Measurements from ENCODE around the gene FMNL2.

DNA sequence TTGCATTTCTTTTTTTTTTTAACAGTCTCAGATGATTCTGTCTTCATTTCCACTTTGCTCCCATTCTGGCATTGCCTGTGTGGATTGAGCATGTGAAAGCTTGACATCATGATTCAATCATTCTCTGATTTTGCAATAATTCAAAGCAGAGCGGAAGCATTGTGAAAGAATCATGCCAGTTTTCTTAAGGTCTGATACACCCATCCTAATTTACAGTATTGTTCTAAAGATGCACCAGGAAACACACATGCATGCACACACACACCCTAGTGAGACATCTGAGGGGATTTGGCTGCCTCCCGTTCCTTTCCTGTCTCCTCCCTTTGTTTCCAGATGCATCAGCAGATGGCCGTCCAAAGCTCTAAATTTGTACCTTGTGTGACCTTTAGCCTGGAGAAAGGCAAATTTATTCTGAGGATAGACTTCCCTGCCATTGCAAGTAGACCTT, 97.3 kb downstream of the FMNL2 start:
- TF ChIP-seq, protein P1, sequence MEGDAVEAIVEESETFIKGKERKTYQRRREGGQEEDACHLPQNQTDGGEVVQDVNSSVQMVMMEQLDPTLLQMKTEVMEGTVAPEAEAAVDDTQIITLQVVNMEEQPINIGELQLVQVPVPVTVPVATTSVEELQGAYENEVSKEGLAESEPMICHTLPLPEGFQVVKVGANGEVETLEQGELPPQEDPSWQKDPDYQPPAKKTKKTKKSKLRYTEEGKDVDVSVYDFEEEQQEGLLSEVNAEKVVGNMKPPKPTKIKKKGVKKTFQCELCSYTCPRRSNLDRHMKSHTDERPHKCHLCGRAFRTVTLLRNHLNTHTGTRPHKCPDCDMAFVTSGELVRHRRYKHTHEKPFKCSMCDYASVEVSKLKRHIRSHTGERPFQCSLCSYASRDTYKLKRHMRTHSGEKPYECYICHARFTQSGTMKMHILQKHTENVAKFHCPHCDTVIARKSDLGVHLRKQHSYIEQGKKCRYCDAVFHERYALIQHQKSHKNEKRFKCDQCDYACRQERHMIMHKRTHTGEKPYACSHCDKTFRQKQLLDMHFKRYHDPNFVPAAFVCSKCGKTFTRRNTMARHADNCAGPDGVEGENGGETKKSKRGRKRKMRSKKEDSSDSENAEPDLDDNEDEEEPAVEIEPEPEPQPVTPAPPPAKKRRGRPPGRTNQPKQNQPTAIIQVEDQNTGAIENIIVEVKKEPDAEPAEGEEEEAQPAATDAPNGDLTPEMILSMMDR (IDR thresholded peaks at IDR 0.05; ENCODE audit: borderline replicate concordance, extremely low read depth, low read length, poor library complexity, severe bottlenecking): no peak
- TF ChIP-seq EZH2 (IDR thresholded peaks at IDR 0.05; ENCODE audit: borderline replicate concordance, low read depth, low read length, severe bottlenecking): no peak
